Measurements from ENCODE around the gene RPS19BP1.

The RPS19BP1 gene

GRCh38 chr22:39532215-39533073 lies at the start of gene RPS19BP1:
Gene RPS19BP1 (minus strand): TSS chr22:39532748. CDS start chr22:39532738, 10 bp downstream.
- peak; percentile 98 to 99 for DNase-seq

DNA sequence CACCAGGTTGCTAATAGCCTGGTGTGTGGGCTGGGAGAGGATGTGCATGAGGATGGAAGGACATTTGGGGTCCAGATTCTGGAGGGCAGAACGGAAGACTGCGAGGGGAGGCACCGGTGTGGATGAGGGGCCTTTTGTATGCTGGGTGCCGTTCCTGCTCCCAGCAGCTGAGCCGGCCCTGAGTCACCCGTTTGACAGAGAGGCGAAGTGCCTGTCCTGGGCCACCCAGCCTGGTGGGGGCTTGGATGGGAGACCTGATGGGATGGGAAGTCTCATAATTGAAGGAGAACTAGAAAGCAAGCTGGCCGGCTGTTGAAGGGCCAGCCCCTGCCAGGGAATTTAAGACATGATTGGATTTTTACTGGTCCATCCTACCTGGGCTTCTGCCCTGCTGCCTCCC lies 48.8 kb upstream of the RPS19BP1 start:
- DNase-seq: no peak

DNA sequence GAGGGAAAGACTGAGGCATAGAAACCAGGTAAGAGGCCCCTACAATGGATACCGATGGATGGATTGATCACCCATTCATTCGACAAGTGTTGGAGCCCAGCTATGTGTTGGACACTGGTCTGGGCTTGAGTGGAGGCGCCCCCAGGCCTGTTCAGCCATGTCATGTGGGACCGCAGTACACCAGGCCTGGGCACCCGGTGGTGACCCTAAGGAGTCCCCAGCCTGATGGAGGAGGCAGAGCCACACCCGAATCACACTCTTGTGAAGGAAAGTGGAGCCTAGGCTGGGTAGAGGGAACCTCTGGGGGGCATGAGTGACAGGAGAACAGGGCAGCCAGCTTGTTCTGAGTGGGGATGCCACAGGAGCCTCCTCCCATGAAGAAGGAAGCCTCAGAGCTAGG lies 48.2 kb upstream of the RPS19BP1 start:
- DNase-seq: no peak

DNA sequence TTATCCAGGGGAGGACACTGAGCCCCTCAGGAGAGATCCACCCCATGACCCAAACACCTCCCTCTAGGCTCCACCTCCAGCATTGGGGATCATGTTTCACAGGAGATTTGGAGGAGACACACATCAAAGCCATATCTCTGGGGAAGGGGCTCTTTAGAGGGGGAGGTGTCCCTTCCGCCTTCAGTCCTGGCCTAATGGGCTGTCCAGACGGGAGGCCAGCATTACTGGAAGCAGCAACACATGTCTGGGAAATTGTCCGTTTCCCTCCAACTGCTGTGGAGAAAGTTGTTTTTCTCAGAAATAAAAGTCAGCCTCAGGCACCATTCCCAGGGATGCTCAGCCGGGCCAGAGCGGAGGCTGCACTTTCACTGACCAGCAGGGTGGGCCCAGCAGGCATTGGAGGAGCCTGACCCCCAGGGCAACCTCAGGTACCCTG lies 47.5 kb upstream of the RPS19BP1 start:
- DNase-seq: no peak

DNA sequence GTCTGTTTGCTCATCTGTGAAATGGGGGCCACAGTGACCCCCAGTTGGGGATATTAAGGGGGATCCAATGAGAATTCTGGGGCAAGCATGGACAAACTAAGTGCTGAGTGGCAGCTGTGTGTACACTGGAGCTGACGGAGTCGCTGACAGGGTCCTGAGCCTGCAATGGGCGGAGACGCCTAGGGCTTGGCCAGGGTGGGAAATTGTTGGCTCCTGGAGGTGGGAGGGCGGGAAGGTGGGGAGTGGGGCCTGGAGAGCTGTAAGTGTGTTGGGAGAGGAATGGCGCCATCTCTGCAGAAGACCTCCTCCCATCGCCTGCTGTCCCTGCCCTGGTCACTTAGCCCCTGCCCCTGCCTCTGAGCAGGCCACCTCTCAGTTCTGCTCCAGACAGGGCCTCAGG lies 45.4 kb upstream of the RPS19BP1 start:
- no peak for DNase-seq

- DNase-seq: no peak
These were observed 44.8 kb upstream of the RPS19BP1 start for GRCh38 chr22:39577366-39577765.

DNA sequence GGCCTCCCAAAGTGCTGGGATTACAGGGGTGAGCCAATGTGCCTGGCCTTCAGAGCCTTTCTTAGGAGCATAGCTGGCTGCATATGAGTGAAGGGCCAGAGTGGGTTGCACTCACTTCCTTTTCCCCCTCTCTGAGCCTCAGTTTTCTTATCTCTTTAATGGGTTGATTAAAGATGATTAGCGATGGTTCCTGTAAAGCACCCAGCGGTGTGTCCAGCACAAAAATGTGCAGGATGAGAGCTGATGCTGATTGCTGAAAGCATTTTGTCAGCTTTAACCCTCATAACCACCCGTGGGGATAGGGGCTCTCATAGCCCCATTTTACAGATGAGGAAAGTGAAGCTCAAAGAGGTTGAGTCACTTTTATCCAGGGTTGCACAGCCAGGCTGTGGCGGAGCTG lies 43.5 kb upstream of the RPS19BP1 start:
- DNase-seq: no peak

GRCh38 chr22:39575552-39575825 lies 42.9 kb upstream of the RPS19BP1 start:
- DNase-seq: no peak

- no peak for DNase-seq
These were observed 42.4 kb upstream of the RPS19BP1 start for GRCh38 chr22:39574779-39575551.

DNA sequence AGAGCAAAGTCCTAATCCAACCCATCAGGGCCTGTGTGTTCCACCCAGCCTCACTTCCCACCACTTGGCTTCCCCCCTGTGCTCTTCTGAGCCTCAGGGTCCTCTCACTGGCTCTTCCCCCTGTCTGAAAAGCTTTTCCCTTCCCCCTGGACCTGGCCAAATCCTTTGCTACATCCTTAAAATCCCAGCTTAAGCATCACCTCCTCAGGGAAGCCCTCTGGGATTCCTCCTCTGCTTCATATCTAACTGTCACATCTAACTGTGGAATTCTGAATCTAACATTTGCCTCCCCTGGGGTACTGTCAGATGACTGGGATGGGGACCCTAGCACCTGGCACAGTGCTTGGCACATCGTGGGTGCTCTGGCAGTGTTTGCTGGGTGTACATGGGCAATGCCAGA lies 39.0 kb upstream of the RPS19BP1 start:
- no peak for DNase-seq

DNA sequence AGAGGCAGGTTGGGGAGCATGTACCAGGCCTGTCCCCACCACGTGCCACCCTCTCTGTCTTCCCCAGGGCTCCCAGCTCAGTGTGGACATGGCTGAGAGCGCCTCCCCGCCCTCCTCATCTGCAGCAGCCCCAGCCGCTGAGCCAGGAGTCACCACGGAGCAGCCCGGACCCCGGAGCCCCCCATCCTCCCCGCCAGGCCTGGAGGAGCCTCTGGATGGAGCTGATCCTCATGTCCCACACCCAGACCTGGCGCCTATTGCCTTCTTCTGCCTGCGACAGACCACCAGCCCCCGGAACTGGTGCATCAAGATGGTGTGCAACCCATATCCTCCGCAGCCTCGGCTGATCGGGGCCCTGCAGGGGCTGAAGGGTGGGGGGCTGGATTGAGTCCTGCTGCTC lies 38.1 kb upstream of the RPS19BP1 start, which contains the start of gene CACNA1I:
CACNA1I (plus strand) TSS at position 89 of the 400 bp plus-strand sequence; CDS start at position 89, 0 bp downstream.
- no peak for DNase-seq

DNA sequence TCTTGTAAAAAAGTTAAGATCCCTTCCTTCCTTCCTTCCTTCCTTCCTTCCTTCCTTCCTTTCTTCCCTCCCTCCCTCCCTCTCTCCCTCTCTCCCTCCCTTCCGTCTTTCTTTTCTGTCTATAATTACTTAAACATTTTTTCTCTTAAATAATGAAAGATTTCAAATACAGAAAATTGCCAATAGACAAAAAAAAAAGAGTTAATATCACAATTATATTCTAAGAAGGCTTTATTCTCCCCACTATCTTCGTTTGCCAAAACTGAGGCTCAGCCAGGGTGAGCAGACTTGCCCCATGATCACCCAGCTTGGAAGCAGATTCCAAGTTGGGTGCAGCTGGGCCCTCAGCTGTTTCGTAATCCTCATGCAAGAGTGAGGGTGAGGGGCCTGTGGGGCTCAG lies 37.7 kb upstream of the RPS19BP1 start:
- no peak for DNase-seq

DNA sequence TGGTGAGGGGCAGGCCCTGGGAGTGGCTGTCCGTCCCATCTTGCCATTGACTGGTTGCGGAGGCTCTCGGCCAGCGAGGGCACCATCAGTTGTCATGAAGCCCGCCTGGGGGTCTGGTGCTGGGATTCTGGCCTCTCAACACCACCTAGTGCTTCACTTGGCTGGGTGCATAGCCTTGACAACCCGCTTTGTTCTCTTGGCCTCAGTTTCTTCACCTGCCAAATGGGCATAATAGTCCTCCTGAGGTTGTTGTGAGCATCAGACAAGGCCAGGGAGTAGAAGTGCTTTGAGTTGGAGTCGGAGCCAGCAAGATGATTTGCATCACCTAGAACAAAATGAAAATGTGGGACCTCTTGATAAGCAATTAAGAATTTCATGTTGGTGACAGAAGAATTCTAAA lies 36.5 kb upstream of the RPS19BP1 start:
- no peak for DNase-seq

DNA sequence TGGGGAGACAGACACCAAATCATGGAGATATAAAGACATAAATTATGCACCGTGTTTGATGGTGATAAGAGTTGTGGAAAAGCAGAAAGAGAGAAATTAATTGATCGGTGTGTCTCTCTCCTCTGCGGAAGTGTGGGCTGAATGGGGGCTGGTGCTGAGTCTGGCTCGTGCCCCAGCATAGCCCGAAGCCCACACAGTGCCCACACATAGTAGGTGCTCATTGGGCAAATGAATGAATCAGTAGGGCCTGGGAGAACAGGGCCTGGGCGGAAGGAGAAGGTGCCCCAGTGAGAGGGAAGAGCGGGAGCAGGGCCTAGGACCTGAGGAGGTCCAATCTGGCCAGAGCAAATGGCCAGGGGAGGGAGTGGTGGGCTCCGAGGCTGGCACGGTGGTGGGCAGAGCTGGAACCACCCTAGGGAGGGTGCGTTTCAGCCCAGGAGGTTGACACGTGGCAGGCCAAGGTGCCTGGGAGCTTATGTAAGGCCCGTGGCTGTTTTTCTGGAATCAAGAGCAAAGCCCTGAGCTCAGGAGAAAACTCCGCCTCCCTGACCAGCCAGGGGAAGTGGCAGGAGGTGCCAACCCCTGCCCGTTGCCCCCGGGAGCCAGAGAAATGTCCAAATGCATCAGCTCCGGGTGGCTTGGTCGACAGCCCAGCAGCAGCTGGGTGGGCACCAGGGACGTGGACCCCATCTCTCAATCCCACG lies 35.9 kb upstream of the RPS19BP1 start:
- no peak for DNase-seq

DNA sequence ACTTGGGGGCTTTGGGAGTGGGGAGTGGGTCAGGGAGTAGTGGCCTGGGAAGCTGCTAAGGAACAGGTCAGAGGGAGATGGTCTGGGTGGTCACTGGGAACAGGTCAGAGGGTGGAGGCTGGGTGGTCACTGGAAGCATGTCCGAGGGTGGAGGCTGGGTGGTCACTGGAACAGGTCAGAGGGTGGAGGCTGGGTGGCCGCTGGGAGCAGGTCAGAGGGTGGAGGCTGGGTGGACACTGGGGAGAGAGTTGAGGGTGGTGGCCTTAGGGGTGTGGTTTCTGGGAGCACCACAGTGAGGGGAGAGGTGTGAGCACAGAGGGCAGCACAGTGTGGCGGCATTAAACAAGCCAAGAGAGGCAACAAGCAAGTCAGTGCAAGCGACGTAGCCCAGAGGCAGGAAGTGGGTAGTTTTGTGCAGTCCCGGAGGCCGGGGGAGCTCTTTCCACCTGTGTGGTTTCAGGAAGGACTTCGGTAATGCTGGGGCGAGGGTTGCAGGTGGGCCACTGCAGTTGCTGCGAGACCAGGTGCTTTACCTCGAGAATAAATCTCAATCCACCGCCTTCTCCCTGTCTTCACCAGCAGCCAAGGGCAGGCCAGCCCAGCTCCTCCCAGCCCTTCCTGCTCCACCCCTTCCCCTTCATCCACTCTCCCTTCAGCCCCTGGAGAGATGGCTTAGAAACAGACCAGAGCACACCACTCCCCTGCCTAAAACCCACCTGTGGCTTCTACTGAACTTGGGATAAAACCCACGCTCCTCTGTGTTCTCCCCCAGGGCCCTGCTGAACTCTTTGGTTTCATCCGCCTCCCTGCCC lies 34.8 kb upstream of the RPS19BP1 start:
- no peak for DNase-seq

DNA sequence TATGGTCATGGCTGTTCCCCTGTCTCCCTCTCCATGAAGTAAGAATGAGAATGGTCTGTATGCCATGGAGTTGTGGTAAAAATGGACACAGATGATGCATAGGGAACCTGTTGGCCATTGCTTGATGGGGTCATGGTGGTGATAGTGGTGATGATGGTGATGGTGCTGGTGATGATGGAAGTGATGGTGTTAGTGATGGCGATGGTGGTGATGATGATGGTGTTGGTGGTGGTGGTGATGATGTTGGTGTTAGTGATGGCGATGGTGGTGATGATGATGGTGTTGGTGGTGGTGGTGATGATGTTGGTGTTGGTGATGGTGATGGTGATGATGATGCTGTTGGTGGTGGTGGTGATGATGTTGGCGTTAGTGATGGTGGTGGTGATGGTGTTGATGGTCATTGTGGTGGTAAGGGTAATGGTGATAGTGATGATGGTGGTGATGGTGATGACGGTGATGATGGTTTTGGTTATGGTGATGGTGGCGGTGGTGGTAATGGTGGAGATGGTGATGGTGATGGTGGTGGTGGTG lies 32.9 kb upstream of the RPS19BP1 start:
- no peak for DNase-seq

- no peak for DNase-seq
These were observed 31.3 kb upstream of the RPS19BP1 start for GRCh38 chr22:39563571-39564428.

DNA sequence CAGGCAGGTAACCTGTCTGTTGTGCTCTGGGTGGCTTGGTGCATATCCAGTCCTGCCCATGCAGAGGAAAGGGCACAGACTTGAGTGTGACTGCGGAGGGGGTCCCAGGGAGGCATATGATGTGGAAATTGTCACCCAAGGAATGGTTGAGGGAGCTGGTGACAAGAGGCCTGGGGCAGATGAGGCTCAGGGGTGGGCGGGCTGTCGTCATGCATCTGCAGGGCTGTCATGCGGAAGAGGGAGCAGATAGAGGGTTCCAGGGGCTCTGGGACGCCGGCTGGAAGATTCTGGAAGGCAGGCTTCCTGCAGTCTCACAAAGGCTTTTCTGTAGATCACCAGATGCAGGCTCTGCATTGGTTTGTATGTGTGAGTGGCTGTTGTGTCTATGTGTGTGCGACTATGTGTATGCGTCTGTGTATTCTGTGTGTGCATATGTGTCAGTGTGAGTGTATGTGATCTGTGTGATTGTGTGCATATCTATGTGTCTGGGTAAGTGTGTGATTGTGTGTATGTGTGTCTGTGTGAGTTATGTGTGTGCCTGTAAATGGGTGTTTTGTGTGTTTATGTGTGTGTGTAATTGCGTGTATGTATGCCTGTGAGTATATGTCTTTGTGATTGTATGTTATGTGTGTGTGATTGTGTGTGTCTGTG lies 30.4 kb upstream of the RPS19BP1 start:
- no peak for DNase-seq

DNA sequence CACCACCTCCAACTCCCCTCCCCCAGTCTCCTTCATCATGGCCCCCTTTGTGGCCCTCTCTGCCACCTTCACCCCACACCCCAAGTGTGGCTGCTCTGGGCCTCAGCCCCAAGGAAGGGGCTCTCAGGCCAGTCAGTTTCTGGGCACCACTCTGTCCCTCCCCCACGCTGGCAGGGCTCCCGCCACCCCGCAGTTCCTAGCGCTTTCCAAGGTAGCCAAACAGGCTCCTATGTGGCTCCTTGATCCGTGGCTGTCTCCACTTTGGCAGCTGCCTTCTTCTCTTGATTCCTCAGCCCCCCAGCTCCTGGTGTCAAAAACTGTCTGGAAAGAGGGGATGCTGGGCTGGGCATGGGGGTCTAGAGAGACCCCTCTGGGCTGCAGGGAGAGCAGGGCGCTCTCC lies 27.6 kb upstream of the RPS19BP1 start:
- no peak for DNase-seq

DNA sequence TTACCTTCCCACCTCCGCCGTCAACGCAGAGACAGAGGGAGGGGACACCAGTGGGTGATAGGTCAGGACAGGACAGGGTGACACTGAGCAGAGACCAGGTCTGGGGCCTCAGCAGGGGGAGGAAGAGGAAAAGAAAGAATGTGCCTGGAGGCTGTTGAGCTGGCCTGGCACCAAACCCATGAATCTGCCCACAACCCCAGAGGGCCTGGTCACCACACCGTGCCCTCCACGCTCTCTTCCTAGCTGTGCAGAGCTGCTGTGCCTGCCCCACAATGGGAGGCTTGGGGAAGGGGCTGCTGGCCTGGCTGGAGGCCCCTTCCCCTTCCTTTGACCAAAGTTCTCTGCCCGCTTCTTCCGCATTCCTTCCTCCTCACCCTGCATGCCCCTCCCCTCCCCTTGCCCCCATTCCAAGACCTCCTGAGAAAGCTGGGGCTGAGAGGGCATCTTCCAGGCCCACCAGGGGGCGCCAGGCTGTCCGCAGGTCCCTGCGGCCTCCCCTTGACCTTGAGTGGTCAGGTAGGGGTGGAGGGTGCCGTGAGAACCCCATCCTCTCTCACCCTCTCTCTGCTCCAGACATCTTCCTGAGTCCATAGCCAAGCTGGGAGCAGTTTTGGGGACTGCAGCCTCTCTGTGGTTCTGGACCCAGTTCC lies 27.0 kb upstream of the RPS19BP1 start:
- peak in 1 of 2 experiments; percentile 15 for DNase-seq
